IPS-18c (cell line): ENCODE results near the gene PRKAB2.
A peak's percentile ranks its signal among the peaks of the same experiment; 100 is the strongest.

Source experiments
- H3K4me3 ChIP-seq: 2 replicates; pipeline ENCODE4 v1.7.0; 2013; ENCODE audit warnings: low read depth, mild to moderate bottlenecking, low read length, moderate library complexity; ENCODE audit not compliant: insufficient read depth
- H3K9me3 ChIP-seq: one replicate; pipeline ENCODE4 v1.6.1; 2013; ENCODE audit warnings: mild to moderate bottlenecking, low read length, moderate library complexity; ENCODE audit not compliant: control insufficient read depth, insufficient read depth

Gene PRKAB2

DNA sequence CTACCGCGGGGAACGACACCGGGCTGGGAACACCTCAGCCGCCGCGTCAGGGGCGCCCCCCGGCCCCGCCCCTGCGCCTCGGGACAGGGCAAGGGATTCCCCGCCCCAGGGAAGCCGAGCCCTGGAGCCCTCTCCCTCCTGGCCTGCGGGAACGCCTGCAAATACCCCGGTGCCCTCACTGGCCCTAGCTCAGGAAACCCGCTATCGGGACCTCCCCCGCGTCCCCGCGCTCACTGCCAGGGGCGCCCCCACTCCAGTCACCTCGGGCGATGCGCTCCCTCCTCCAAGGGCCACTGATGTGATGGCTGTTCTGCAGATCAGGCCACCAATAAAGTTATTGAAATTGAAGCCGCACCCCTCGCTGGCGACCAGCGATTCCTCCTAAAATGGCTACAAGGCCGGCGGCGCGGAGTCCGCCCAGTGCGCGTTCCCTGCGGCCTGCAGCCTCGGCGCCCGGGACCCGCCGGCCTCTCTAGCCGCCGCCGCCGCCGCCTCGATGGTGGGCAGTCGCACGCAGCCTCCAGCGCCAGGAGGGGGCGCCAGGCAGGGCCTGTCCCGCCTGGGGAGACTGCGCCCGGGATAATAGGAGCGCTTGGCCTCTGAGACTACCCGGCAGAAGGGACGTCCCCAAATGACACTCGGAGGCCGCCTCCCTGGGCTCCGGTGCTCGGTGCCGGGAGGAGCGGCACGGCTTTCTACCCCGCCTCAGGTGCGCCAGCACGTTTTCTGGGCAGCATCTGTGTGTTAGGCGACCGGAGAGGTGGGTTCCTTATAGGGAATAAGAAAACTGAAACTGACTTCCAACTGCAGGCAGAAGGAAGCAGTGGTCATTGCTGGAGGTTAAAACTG is at the start of gene PRKAB2:
Gene PRKAB2 (minus strand): TSS at position 303 of the 849 bp plus-strand sequence. CDS start 326 bp downstream, outside the sequence.
- Histone ChIP-seq H3K4me3 (peak within 1 kb of the TSS; percentile 79), H3K9me3 (no peaks in the 10 kb centered on the region)

GRCh38 chr1:147218606-147219005 is 46.3 kb upstream of the PRKAB2 start:
- no peak overlapping the region for H3K4me3 ChIP-seq
- H3K9me3 ChIP-seq: no peaks in the 10 kb centered on the region

DNA sequence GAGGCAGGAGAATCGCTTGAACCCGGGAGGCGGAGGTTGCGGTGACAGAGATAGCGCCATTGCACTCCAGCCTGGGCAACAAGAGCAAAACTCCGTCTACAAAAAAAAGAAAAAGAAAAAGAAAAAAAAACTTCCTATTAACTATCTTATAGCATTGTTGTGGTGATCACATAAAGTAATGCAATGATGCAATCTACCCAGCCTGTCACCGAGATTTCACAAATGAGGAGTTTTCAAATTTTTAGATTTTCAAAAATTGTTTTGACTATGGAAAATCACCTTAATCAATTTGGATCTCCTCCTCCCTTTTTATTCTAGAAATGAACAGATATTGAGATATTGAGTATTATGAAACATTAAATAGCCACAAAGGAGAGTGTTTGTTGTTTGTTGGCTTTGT is 44.9 kb upstream of the PRKAB2 start:
- no peak overlapping the region for H3K4me3 ChIP-seq
- no peaks in the 10 kb centered on the region for H3K9me3 ChIP-seq

DNA sequence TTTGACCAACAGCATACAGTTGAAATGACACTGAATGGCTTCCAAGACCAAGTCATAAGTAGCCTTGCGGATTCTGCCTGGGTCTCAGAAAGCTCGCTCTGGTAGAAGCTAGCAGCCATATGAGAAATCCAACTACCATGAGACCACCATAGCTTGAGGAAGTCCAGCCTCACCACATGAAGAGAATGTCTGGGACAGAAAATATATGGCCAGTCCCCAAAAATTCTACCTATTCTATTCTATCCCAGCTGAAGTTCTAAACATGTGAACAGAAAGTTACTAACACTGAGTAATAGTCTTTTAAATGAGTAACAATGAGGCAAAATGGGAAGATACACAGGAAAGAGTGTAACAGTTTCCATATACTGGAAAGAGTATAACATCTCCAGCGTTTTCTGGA is 43.9 kb upstream of the PRKAB2 start:
- Histone ChIP-seq H3K9me3 (no peaks in the 10 kb centered on the region), H3K4me3 (no peak overlapping the region)

GRCh38 chr1:147215540-147215916 is 43.3 kb upstream of the PRKAB2 start:
- no peaks in the 10 kb centered on the region for H3K9me3 ChIP-seq
- no peak overlapping the region for H3K4me3 ChIP-seq

- H3K4me3 ChIP-seq: no peak overlapping the region
- H3K9me3 ChIP-seq: no peaks in the 10 kb centered on the region
Observed at GRCh38 chr1:147214842-147215539, 42.7 kb upstream of the PRKAB2 start.

GRCh38 chr1:147214325-147214724 is 42.1 kb upstream of the PRKAB2 start:
- Histone ChIP-seq H3K9me3 (no peaks in the 10 kb centered on the region), H3K4me3 (no peak overlapping the region)

- Histone ChIP-seq H3K4me3 (no peak overlapping the region), H3K9me3 (no peaks in the 10 kb centered on the region)
Observed at GRCh38 chr1:147213271-147213670, 41.0 kb upstream of the PRKAB2 start.

DNA sequence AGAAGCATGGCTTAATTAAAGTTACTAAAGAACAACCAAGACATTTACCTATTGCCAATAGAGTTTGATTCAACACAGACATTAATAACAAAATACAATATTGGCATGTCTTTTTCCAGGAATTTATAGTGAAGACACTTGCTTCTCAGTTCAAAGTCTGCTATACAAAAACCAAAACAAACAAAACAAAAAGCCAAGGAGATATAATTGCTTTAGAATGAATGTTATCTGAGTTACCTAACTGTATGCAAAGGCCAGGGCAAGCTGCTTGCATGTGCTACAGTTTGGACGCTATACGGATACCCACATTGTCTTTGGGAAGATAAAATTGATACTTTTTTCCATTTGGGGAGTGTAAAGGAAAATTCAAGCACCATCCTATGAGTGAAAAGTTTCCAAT is 39.3 kb upstream of the PRKAB2 start:
- Histone ChIP-seq H3K4me3 (no peak overlapping the region), H3K9me3 (no peaks in the 10 kb centered on the region)

DNA sequence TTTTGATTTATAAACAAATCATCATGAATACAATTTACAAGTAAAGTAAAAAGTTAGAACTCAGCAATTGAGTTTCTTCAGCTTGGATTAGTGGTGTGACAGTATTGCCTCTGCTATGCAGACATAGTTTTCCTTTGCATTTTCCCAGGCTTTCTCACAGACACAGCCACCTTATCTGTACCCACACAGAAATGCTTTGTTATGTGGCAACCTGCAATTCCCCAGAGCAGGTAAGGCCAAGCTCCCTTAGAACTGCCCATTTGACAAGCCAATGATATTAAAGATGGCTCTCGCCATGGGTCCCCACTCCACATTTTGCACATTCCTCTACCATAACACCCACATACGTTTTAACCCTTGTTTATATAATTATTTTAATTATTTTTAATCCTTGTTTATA is 38.7 kb upstream of the PRKAB2 start:
- Histone ChIP-seq H3K4me3 (no peak overlapping the region), H3K9me3 (no peaks in the 10 kb centered on the region)

DNA sequence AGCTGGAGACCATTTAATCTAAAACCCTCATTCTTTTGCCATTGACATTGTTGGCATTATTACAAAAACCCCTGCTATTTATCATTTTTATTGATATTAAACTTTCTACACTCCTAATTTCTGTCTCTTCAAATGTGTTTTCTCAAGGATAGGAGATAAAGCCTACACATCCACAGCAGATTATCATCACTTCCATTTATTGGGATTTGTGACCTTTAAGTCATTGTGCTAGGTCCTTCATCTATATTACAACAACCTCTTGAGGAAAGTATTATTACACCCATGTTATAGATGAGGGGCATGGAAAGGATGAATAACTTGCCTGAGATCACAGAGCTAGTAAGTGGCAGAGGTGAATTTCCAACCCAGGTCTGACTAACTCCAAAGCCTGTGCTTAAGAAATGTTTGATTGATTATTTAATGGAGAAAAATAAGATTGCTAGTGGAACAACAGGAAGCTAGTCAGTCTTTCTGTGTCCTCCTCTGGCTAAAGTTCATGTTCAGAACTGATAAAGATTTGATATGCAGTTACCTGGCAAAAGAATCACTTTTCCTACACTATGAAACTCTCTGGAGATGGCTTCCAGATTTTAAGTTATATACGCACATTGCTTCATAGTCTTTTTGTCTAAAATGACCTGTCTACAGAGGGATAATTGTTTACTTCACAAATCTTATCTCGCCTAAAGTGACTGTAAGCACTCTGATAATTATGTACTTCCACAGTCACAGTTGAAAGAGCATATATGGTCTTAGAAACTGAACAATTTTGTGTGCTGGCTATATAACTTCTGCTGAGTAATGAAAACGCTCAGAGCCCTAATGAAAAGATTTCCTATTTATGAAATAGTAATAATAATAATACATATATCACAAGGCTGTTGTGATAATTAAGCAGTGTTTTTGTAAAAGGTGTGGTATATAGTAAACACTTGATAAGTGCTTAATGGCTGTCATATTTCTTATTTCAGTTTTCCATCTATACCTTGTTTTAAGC is 37.9 kb upstream of the PRKAB2 start:
- no peaks in the 10 kb centered on the region for H3K9me3 ChIP-seq
- no peak overlapping the region for H3K4me3 ChIP-seq

DNA sequence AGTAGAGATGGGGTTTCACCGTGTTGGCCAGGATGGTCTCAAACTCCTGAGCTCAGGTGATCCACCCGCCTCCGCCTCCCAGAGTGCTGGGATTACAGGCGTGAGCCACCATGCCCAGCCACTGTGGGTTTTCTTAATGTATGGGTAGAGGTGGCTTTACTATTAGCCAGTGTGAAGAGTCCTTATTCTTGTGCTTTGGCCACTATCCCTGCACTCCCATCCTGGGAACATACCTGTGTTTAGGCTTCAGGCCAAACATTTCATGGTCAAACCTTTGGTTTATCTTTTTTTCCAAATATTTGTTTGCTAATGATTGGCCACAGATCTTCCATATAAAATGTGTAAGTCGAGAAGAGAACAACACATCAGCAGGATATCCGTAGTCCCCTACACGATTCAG is 36.3 kb upstream of the PRKAB2 start:
- no peaks in the 10 kb centered on the region for H3K9me3 ChIP-seq

DNA sequence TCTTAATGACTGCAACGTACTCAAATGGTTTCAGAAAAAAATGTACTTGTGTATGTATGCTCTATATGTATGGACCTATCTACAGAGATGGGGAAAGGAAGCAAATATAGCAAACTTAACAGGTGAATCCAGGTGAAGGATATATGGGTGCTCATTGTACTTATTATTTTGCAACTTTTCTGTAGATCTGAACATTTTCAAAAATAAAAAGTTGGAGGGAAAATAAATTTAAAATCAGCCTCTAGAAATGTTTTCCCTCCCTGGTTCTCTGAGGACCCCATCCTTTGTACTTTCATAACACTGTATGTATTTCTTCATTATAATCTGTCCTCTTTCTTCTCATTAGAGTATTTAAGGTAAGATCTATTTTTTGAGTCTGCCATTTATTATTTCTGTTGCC is 34.9 kb upstream of the PRKAB2 start:
- Histone ChIP-seq H3K9me3 (no peaks in the 10 kb centered on the region), H3K4me3 (no peak overlapping the region)

More for the DNA sequence above, 36.3 kb upstream of the PRKAB2 start:
- H3K4me3 ChIP-seq: no peak overlapping the region

- Histone ChIP-seq H3K4me3 (no peak overlapping the region), H3K9me3 (no peaks in the 10 kb centered on the region)
Observed at GRCh38 chr1:147204080-147204479, 31.8 kb upstream of the PRKAB2 start.

DNA sequence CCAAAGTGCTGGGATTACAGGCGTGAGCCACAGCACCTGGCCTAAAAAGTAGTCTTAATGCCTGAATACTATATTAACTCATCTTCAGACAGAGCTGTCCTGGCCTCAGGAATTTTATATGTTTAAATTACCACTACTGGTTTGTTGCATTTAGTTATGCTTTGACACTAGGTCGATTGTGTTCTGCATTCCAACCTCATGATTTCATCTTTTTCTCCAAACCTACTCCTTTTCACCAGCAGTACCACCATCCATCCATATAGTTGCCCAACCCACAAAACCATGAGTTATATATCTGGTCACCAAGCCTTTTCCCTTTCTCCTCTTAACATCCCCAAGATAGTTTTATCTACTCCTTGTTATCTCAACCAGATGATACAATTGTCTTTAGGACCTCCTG is 30.3 kb upstream of the PRKAB2 start:
- no peak overlapping the region for H3K4me3 ChIP-seq
- H3K9me3 ChIP-seq: no peaks in the 10 kb centered on the region

- H3K9me3 ChIP-seq: no peaks in the 10 kb centered on the region
- no peak overlapping the region for H3K4me3 ChIP-seq
Observed at GRCh38 chr1:147201786-147202185, 29.5 kb upstream of the PRKAB2 start.

DNA sequence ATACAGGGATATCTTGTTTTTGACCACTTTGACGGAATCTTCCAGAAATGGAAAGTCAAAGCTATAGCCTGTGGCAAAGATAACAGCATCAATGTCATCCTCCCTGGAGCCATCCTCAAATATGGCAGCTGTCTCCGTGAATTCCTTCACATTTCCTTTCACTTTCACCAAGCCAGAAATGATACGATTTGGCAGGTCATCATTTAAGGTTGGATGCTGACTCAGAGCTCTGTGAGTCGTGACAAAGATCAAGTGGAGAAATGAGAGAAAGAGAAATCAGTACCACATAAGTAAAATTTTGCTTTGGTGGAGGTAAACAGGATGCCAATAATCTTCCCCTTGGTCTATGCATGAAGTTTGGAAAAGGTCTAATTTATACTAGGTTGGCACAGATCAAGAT is 29.0 kb upstream of the PRKAB2 start:
- H3K4me3 ChIP-seq: no peak overlapping the region
- no peaks in the 10 kb centered on the region for H3K9me3 ChIP-seq
